ENCODE measurements around the gene S100A8.

- TF ChIP-seq POLR2A (IDR thresholded peaks at IDR 0.05): no peak
- TF ChIP-seq, protein P1, sequence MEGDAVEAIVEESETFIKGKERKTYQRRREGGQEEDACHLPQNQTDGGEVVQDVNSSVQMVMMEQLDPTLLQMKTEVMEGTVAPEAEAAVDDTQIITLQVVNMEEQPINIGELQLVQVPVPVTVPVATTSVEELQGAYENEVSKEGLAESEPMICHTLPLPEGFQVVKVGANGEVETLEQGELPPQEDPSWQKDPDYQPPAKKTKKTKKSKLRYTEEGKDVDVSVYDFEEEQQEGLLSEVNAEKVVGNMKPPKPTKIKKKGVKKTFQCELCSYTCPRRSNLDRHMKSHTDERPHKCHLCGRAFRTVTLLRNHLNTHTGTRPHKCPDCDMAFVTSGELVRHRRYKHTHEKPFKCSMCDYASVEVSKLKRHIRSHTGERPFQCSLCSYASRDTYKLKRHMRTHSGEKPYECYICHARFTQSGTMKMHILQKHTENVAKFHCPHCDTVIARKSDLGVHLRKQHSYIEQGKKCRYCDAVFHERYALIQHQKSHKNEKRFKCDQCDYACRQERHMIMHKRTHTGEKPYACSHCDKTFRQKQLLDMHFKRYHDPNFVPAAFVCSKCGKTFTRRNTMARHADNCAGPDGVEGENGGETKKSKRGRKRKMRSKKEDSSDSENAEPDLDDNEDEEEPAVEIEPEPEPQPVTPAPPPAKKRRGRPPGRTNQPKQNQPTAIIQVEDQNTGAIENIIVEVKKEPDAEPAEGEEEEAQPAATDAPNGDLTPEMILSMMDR (IDR thresholded peaks at IDR 0.05): no peak
These were observed 9.4 kb upstream of the S100A8 start for GRCh38 chr1:153400244-153400643.

Data from heart left ventricle (tissue), 13 donors.